HepG2 (cell line): ENCODE data around the gene NAGS. TPM values are rescaled to one million over a fixed set of nuclear protein-coding genes. Genes with fewer than 3 reads are reported as not detected.
A peak's percentile ranks its signal among the peaks of the same experiment; 100 is the strongest.

Experiments used
- ATAC-seq: fragments of 200-7000 bp; cut with Tn5 transposase; 3 replicates; pipeline ENCODE4 v1.9.1; 2020; ENCODE audit warnings: mild to moderate bottlenecking, moderate library complexity
- BruUV-seq: library from RNA; stranded (reverse); fragments of 400-500 nt; replicated peaks from 2 replicates; lab custom pipeline; 2021; lab: Mats Ljungman, UMichigan
- CTCF ChIA-PET: fragments of 300-600 bp; formaldehyde crosslinking; extraction: SDS; loops from one replicate; lab custom pipeline; 2021; ENCODE audit warnings: low total read pairs, inconsistent platforms, low intra/inter-chr PET ratio; lab: Yijun Ruan, JAX
- POLR2A ChIA-PET: fragments of 350-600 bp; sonication (Branson Sonifier 250); formaldehyde crosslinking; loops from one replicate; lab custom pipeline; 2020; ENCODE audit warnings: antibody characterized with exemption, inconsistent platforms; lab: Yijun Ruan, JAX
- DNase-seq: peaks from one replicate; pipeline ENCODE4 v3.0.0-alpha.2; 2015; ENCODE audit warnings: low spot score
- FAIRE-seq: peaks from 3 replicates; lab custom pipeline; 2011; peaks lifted over from hg19 to GRCh38; lab: Jason Lieb, UNC
- H2AFZ ChIP-seq: one replicate; pipeline ENCODE4 v1.6.1; 2011; ENCODE audit warnings: low read length, inconsistent platforms
- H3K27ac ChIP-seq: fragments of 300-600 bp; 3 replicates; pipeline ENCODE4 v1.8.0; 2011; ENCODE audit warnings: mixed run types, mild to moderate bottlenecking, mixed read lengths, low read length, inconsistent platforms; ENCODE audit not compliant: insufficient read depth; ENCODE audit errors: extremely low read length
- H3K27me3 ChIP-seq, 2 experiments: fragments of 200-600 bp in 1 of 2; 2 replicates in 1 of 2; 3 replicates in 1 of 2; pipeline versions ENCODE4 v1.6.0 to v1.8.0; 2011; ENCODE audit warnings: low read length in 2 of 2, mild to moderate bottlenecking in 2 of 2, moderate library complexity in 2 of 2, inconsistent platforms in 1 of 2; ENCODE audit not compliant: insufficient read depth in 2 of 2, control insufficient read depth in 1 of 2
- H3K36me3 ChIP-seq, 2 experiments: fragments of 200-600 bp in 1 of 2; replicated peaks in 1 of 2; 2 replicates in 1 of 2; 3 replicates in 1 of 2; pipeline versions ENCODE4 v1.5.1 to v1.8.0; 2011; ENCODE audit warnings: low read length in 2 of 2, inconsistent platforms in 1 of 2; ENCODE audit not compliant: insufficient read depth in 2 of 2, control insufficient read depth in 1 of 2
- H3K4me1 ChIP-seq: 2 replicates; pipeline ENCODE4 v1.5.1; 2012; ENCODE audit warnings: low read length, inconsistent platforms; ENCODE audit not compliant: insufficient read depth
- H3K4me2 ChIP-seq: 2 replicates; pipeline ENCODE4 v1.6.0; 2011; ENCODE audit warnings: low read depth, low read length, inconsistent platforms
- H3K4me3 ChIP-seq, 3 experiments: fragments of 200-600 bp in 1 of 3; sonication (generic), shearing (Covaris generic) in 1 of 3; replicated peaks in 1 of 3; 2 replicates each; pipeline ENCODE4 v1.5.1; 2011 to 2016; ENCODE audit warnings: low read length in 3 of 3, inconsistent platforms in 2 of 3, low read depth in 2 of 3, mild to moderate bottlenecking in 2 of 3, control low read depth in 1 of 3, mixed read lengths in 1 of 3; ENCODE audit not compliant: insufficient read depth in 1 of 3
- H3K79me2 ChIP-seq: one replicate; pipeline ENCODE4 v1.6.1; 2011; ENCODE audit warnings: low read length, inconsistent platforms; ENCODE audit not compliant: insufficient read depth
- H3K9ac ChIP-seq: 2 replicates; pipeline ENCODE4 v1.6.0; 2011; ENCODE audit warnings: mild to moderate bottlenecking, low read depth, low read length, inconsistent platforms; ENCODE audit not compliant: insufficient read depth
- H3K9me3 ChIP-seq: 2 replicates; pipeline ENCODE4 v1.5.1; 2012; ENCODE audit warnings: mild to moderate bottlenecking, low read length
- H4K20me1 ChIP-seq: 2 replicates; pipeline ENCODE4 v1.6.0; 2011; ENCODE audit warnings: inconsistent platforms, mild to moderate bottlenecking, low read length, moderate library complexity; ENCODE audit not compliant: insufficient read depth
- BHLHE40 ChIP-seq: IDR thresholded peaks from 2 replicates; pipeline ENCODE4 v1.6.1; 2011; ENCODE audit warnings: low read length, improper control_type of control experiment
- NFYC ChIP-seq: IDR thresholded peaks from 2 replicates; pipeline ENCODE4 v1.6.1; 2016; ENCODE audit warnings: missing genetic modification reagents, missing compliant biosample characterization
- NONO ChIP-seq, 2 experiments: fragments of 450-650 bp in 1 of 2; sonication (generic) in 1 of 2; formaldehyde crosslinking in 1 of 2; IDR thresholded peaks in 1 of 2; conservative IDR thresholded peaks in 1 of 2; 2 replicates each; pipeline versions ENCODE4 v1.6.1 to v1.8.0; 2017 to 2022; ENCODE audit warnings: mild to moderate bottlenecking in 1 of 2, missing genetic modification reagents in 1 of 2, moderate library complexity in 1 of 2
- POLR2AphosphoS5 ChIP-seq: IDR thresholded peaks from 2 replicates; pipeline ENCODE4 v1.6.1; 2012; ENCODE audit warnings: low read depth, low read length
- ZNF264 ChIP-seq: sonication (generic); formaldehyde crosslinking; IDR thresholded peaks from 2 replicates; pipeline ENCODE4 v1.4.0; 2020; ENCODE audit warnings: missing genetic modification reagents
- ZNF33B ChIP-seq: sonication (generic); formaldehyde crosslinking; IDR thresholded peaks from 2 replicates; pipeline ENCODE4 v1.5.1; 2020; ENCODE audit warnings: mild to moderate bottlenecking, missing genetic modification reagents
- ZNF501 ChIP-seq: sonication (generic); formaldehyde crosslinking; IDR thresholded peaks from 2 replicates; pipeline ENCODE4 v1.5.1; 2020; ENCODE audit warnings: mild to moderate bottlenecking, moderate library complexity, missing genetic modification reagents
- ZNF546 ChIP-seq: sonication (generic); formaldehyde crosslinking; conservative IDR thresholded peaks from 2 replicates; pipeline ENCODE4 v1.8.1; 2023; ENCODE audit warnings: mild to moderate bottlenecking, missing genetic modification reagents
- ZNF550 ChIP-seq: sonication (generic); formaldehyde crosslinking; IDR thresholded peaks from 2 replicates; pipeline ENCODE4 v1.4.0; 2020; ENCODE audit warnings: mild to moderate bottlenecking, missing genetic modification reagents, borderline replicate concordance
- ZNF552 ChIP-seq: sonication (generic); formaldehyde crosslinking; IDR thresholded peaks from 2 replicates; pipeline ENCODE4 v1.9.0; 2022; ENCODE audit warnings: missing genetic modification reagents, mild to moderate bottlenecking, borderline replicate concordance
- ZNF563 ChIP-seq: sonication (generic); formaldehyde crosslinking; IDR thresholded peaks from 2 replicates; pipeline ENCODE4 v1.8.0; 2022; ENCODE audit warnings: mild to moderate bottlenecking, moderate library complexity, missing genetic modification reagents
- ZNF572 ChIP-seq: sonication (generic); formaldehyde crosslinking; IDR thresholded peaks from 2 replicates; pipeline ENCODE4 v1.5.1; 2020; ENCODE audit warnings: mild to moderate bottlenecking, missing genetic modification reagents
- ZNF788 ChIP-seq: sonication (generic); formaldehyde crosslinking; IDR thresholded peaks from 2 replicates; pipeline ENCODE4 v1.5.0; 2020; ENCODE audit warnings: mild to moderate bottlenecking, missing genetic modification reagents, borderline replicate concordance
- WGBS: methylation state at CpG from one replicate; pipeline ENCODE4 v1.1.6; 2017; ENCODE audit warnings: low lambda C conversion rate; 5-methylcytosine and 5-hydroxymethylcytosine counted together
- in situ Hi-C: cut with HindIII; loops from 2 replicates; pipeline ENCODE4 v1.10.0; 2017; ENCODE audit warnings: low pct_unique_long_range_greater_than_20kb; ENCODE audit not compliant: extremely low pct_ligation_motif_present
- intact Hi-C: fragments of 100-400 bp; cut with micrococcal nuclease; formaldehyde crosslinking; loops from one replicate; pipeline ENCODE4 v1.10.0; 2022; ENCODE audit not compliant: unreplicated experiment
- polyA plus RNA-seq, 8 experiments: library from polyadenylated mRNA; depleted of rRNA in 3 of 8; stranded (reverse) in 7 of 8; unstranded in 1 of 8; fragments of >200 nt; fragmentation: Illumina TruSeq in 4 of 8; extraction: Trizol in 4 of 8; gene quantifications; 2 replicates each; pipeline versions ENCODE4 v1.2.1 to v1.2.3, GENCODE V29; 2011 to 2016; ENCODE audit warnings: low read depth in 4 of 8, missing spikeins in 1 of 8, mixed read lengths in 1 of 8; ENCODE audit not compliant: insufficient read depth in 1 of 8
- total RNA-seq, 5 experiments: library from RNA; depleted of rRNA; stranded (reverse); fragments of >200 nt; fragmentation: Illumina TruSeq; extraction: Trizol; gene quantifications; 2 replicates each; pipeline ENCODE4 v1.2.3, GENCODE V29; 2016; ENCODE audit warnings: low read depth in 1 of 5
- TF ChIP-seq, protein P1 (sequence below), 2 experiments: sonication (generic) in 1 of 2; formaldehyde crosslinking in 1 of 2; IDR thresholded peaks; 2 replicates each; pipeline versions ENCODE4 v1.4.0 to v1.6.1; 2018 to 2020; ENCODE audit warnings: missing genetic modification reagents in 2 of 2, borderline replicate concordance in 1 of 2, low read depth in 1 of 2, mild to moderate bottlenecking in 1 of 2, missing biosample characterization in 1 of 2
- TF ChIP-seq, protein P2 (sequence below): sonication (generic); formaldehyde crosslinking; conservative IDR thresholded peaks from 2 replicates; pipeline ENCODE4 v1.8.0; 2022; ENCODE audit warnings: mild to moderate bottlenecking, moderate library complexity, missing genetic modification reagents
- TF ChIP-seq, protein P3 (sequence below): IDR thresholded peaks from 2 replicates; pipeline ENCODE4 v1.6.1; 2012; ENCODE audit warnings: low read depth, low read length, improper control_type of control experiment

Gene NAGS
- total and polyA plus RNA-seq, 2 of the 13 experiments (the other 11 are each of a cell fraction or from before 2014, with no cell fraction given), result 4.3 to 5.1 TPM

DNA sequence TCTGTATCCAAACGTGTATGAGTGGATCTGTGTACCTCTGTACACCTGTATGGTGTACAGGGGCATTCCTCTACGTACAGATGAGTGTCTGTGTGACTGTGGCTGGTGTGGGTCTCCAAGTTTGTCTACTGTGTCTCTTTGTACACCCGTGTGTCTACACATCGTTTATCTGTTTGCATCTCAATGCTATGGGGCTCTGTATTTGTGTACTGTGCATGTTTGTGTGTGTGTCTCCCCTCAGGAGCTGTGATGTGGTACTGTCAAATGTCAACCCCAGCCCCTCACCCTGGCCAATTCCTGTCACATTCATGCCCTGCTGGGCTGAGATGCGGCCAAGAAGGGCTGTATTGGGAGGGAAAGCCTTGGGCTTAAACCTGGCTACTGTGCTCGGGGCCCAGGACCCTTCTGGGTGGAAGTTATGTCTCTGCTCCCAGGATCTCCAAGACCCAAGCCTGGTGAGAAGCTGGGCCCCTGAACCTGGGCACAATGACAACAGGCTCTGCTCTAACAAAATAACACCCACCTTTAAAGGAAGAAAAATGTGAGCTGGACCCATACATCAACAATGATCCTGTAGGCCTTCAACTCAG lies 3.5 kb upstream of the NAGS start (continued):
- 0 out of 2 replicates have a peak, but pooled peaks have one; percentile 7 for TF ChIP-seq ZNF563 (CRISPR knock-in tag)
- peak; percentile 68; the same call in 1 of the 2 replicates for TF ChIP-seq ZNF572
- TF ChIP-seq NONO (IDR thresholded peaks at IDR 0.05), result no peak
- TF ChIP-seq NONO (CRISPR knock-in tag; conservative IDR thresholded peaks at IDR 0.05), result 0 out of 2 replicates have a peak, but pooled peaks have one; percentile 16
- TF ChIP-seq ZNF552 (CRISPR knock-in tag), result 0 out of 2 replicates have a peak, but pooled peaks have one; percentile 62
- TF ChIP-seq ZNF546 (CRISPR knock-in tag), result 0 out of 2 replicates have a peak, but pooled peaks have one; percentile 49
- TF ChIP-seq, protein P1, sequence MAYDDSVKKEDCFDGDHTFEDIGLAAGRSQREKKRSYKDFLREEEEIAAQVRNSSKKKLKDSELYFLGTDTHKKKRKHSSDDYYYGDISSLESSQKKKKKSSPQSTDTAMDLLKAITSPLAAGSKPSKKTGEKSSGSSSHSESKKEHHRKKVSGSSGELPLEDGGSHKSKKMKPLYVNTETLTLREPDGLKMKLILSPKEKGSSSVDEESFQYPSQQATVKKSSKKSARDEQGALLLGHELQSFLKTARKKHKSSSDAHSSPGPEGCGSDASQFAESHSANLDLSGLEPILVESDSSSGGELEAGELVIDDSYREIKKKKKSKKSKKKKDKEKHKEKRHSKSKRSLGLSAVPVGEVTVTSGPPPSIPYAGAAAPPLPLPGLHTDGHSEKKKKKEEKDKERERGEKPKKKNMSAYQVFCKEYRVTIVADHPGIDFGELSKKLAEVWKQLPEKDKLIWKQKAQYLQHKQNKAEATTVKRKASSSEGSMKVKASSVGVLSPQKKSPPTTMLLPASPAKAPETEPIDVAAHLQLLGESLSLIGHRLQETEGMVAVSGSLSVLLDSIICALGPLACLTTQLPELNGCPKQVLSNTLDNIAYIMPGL (CRISPR knock-in tag; IDR thresholded peaks at IDR 0.05; ENCODE audit: borderline replicate concordance in 1 of 2, low read depth in 1 of 2), result peak in 1 of 2 experiments; percentile 24; a peak in 1 of 4 replicates
- TF ChIP-seq BHLHE40, result no peak

DNA sequence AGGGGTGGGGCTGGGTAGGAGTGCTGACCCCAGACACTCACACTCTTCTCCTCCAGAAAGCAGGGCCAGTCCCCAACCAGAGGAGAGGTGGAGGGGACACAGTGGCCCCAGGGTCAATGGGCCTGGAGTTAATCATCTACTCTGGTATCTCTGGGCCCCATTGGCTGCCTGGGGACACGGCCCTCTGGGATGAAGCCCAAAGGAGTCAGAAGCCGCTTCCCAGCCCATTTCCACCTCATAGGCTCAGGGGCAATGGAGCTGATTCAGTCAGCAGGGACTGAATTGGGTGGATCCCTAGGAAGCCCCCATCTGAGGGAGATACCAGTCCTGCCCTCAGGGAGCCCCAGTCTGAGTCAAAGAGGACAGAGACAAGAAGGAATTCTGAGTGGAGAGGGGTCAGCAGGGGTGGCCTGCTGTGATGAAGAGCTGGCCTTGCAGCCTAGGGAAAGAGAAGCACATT lies 2.9 kb upstream of the NAGS start:
- DNase-seq (peak; percentile 80), ATAC-seq (peak; percentile 85), FAIRE-seq (peak; percentile 80)
- 0% methylated on average over 1 of the region's 2 CpGs for WGBS
- H3K27ac ChIP-seq, result peak overlapping the region; percentile 68
- H2AFZ ChIP-seq, result no peak overlapping the region
- peaks cover 70% of the 10 kb centered on the region for H3K4me1 ChIP-seq
- intact Hi-C loops (loop anchor here (2.0 kb wide), 1 partner anchor 13 kb away; the partner anchor contains the start of gene TMEM101), in situ Hi-C loops (no loop called here)
- POLR2A ChIA-PET, result interaction anchor here (0.5 to 4.5 kb wide), 13 partner anchors 9 to 822 kb away, joined by 3 to 39 read pairs (median 4); partner anchors contain the start of genes HDAC5, LSM12 and TMEM101
- H3K9ac ChIP-seq, result peak overlapping the region; percentile 62
- H3K4me3 ChIP-seq, result peak overlapping the region; percentile 18 to 60 (median 36)
- H3K36me3 ChIP-seq, result no peaks in the 10 kb centered on the region
- no TSS peak for BruUV-seq
- CTCF ChIA-PET, result no interaction called here
- H3K79me2 ChIP-seq, result no peaks in the 10 kb centered on the region
- H3K27me3 ChIP-seq, result no peaks in the 10 kb centered on the region; a peak in 1 of 5 replicates
- no peaks in the 10 kb centered on the region for H3K9me3 ChIP-seq
- no peaks in the 10 kb centered on the region for H4K20me1 ChIP-seq
- peak overlapping the region; percentile 88 for H3K4me2 ChIP-seq
- no peak for TF ChIP-seq ZNF33B (CRISPR knock-in tag)
- TF ChIP-seq, protein P2, sequence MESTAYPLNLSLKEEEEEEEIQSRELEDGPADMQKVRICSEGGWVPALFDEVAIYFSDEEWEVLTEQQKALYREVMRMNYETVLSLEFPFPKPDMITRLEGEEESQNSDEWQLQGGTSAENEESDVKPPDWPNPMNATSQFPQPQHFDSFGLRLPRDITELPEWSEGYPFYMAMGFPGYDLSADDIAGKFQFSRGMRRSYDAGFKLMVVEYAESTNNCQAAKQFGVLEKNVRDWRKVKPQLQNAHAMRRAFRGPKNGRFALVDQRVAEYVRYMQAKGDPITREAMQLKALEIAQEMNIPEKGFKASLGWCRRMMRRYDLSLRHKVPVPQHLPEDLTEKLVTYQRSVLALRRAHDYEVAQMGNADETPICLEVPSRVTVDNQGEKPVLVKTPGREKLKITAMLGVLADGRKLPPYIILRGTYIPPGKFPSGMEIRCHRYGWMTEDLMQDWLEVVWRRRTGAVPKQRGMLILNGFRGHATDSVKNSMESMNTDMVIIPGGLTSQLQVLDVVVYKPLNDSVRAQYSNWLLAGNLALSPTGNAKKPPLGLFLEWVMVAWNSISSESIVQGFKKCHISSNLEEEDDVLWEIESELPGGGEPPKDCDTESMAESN (CRISPR knock-in tag), result peak; percentile 95; the same call in 1 of the 2 replicates
- peak; percentile 56; the same call in 1 of the 2 replicates for TF ChIP-seq ZNF501 (CRISPR knock-in tag)
- TF ChIP-seq ZNF550, result 0 out of 2 replicates have a peak, but pooled peaks have one; percentile 83
- TF ChIP-seq NFYC (CRISPR knock-in tag), result peak; percentile 68
- TF ChIP-seq POLR2AphosphoS5, result peak; percentile 82
- TF ChIP-seq, protein P3, sequence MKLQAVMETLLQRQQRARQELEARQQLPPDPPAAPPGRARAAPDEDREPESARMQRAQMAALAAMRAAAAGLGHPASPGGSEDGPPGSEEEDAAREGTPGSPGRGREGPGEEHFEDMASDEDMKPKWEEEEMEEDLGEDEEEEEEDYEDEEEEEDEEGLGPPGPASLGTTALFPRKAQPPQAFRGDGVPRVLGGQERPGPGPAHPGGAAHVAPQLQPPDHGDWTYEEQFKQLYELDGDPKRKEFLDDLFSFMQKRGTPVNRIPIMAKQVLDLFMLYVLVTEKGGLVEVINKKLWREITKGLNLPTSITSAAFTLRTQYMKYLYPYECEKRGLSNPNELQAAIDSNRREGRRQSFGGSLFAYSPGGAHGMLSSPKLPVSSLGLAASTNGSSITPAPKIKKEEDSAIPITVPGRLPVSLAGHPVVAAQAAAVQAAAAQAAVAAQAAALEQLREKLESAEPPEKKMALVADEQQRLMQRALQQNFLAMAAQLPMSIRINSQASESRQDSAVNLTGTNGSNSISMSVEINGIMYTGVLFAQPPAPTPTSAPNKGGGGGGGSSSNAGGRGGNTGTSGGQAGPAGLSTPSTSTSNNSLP, result peak; percentile 5; the same call in 1 of the 2 replicates
- TF ChIP-seq ZNF788 (CRISPR knock-in tag), result peak; percentile 43; the same call in 1 of the 2 replicates
- TF ChIP-seq ZNF264 (CRISPR knock-in tag), result no peak
